Activated CD8-positive, alpha-beta T cell treated with anti-CD3 and anti-CD28 coated beads, Interleukin-2, amount 10 ng/mL, durations not matched to agents 7 days and 5 days (primary cell): Measurements from ENCODE around the gene SMOC2. TPM values are rescaled to one million over a fixed set of nuclear protein-coding genes. Genes with fewer than 3 reads are reported as not detected.

ENCODE experiments used
- ATAC-seq: fragments of 150-1000 bp; cut with Tn5 transposase; one replicate; pipeline ENCODE4 v1.10.0; 2021; ENCODE audit warnings: moderate library complexity
- CTCF ChIA-PET: fragments of 350-600 bp; sonication (Branson Sonifier 250); formaldehyde crosslinking; loops from one replicate; lab custom pipeline; 2021; ENCODE audit warnings: antibody characterized with exemption; lab: Charles Lee
- POLR2A ChIA-PET: fragments of 350-600 bp; sonication (Branson Sonifier 250); formaldehyde crosslinking; loops from one replicate; lab custom pipeline; 2021; ENCODE audit warnings: antibody characterized with exemption; lab: Charles Lee
- DNase-seq: peaks from one replicate; pipeline ENCODE4 v3.0.0-alpha.2; 2020
- H3K27ac Mint-ChIP-seq: one replicate; pipeline ENCODE4 v1.8.0; 2021; ENCODE audit warnings: mild to moderate bottlenecking, mixed read lengths
- H3K27me3 Mint-ChIP-seq: one replicate; pipeline ENCODE4 v1.8.0; 2021; ENCODE audit warnings: low read depth, mixed read lengths
- H3K36me3 Mint-ChIP-seq: one replicate; pipeline ENCODE4 v1.8.0; 2021; ENCODE audit warnings: low read depth, mixed read lengths
- H3K4me1 Mint-ChIP-seq: one replicate; pipeline ENCODE4 v1.8.0; 2021; ENCODE audit warnings: low read depth, mixed read lengths
- H3K4me3 Mint-ChIP-seq: one replicate; pipeline ENCODE4 v1.8.0; 2021; ENCODE audit warnings: mild to moderate bottlenecking, mixed read lengths
- H3K9me3 Mint-ChIP-seq: one replicate; pipeline ENCODE4 v1.8.0; 2022; ENCODE audit warnings: mixed read lengths; ENCODE audit not compliant: insufficient read depth
- total RNA-seq, 2 experiments: library from RNA; stranded (reverse); gene quantifications; one replicate each; pipeline ENCODE4 v1.2.3, GENCODE V29; 2021

The SMOC2 gene
- total RNA-seq, 2 experiments from 2014 or later, result not detected

GRCh38 chr6:168498161-168498843 lies 57.3 kb downstream of the SMOC2 start:
- CTCF ChIA-PET, result no interaction called here
- no peaks in the 10 kb centered on the region for H3K9me3 Mint-ChIP-seq
- DNase-seq (no peak), ATAC-seq (no peak)
- H3K4me3 Mint-ChIP-seq, result no peak overlapping the region
- no peak overlapping the region for H3K27ac Mint-ChIP-seq
- POLR2A ChIA-PET, result no interaction called here
- no peaks in the 10 kb centered on the region for H3K4me1 Mint-ChIP-seq
- no peaks in the 10 kb centered on the region for H3K27me3 Mint-ChIP-seq
- H3K36me3 Mint-ChIP-seq, result no peaks in the 10 kb centered on the region

- CTCF ChIA-PET, result no interaction called here
- no peak overlapping the region for H3K27ac Mint-ChIP-seq
- no peak for ATAC-seq
Observed at GRCh38 chr6:168499045-168499650, 58.2 kb downstream of the SMOC2 start.

DNA sequence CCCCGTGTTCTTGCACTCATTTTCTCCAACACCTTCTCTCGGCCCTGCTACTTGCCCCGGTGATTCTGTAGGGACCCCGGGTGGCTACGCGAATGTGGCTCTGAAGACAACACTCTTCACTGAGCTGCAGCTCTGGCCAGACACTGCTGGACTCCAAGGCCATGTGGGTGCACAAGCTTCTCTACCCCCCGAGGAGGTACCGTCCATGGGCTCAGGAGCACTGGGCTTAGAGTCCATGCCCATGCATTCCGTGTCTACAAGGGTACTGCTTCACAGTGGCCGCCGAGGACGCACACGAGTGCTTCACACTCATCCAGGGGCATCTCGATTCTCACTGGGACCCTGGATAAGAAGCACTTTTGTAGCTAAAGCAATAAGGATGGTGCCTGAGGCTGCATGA lies 59.5 kb downstream of the SMOC2 start:
- Mint-ChIP-seq H3K4me3 (no peak overlapping the region), H3K4me1 (no peaks in the 10 kb centered on the region), H3K9me3 (no peaks in the 10 kb centered on the region), H3K27me3 (no peaks in the 10 kb centered on the region), H3K27ac (no peak overlapping the region), H3K36me3 (no peaks in the 10 kb centered on the region)
- ATAC-seq (no peak), DNase-seq (no peak)
- CTCF ChIA-PET, result no interaction called here
- POLR2A ChIA-PET, result no interaction called here

More at GRCh38 chr6:168499045-168499650, 58.2 kb downstream of the SMOC2 start:
- no peak for DNase-seq
- Mint-ChIP-seq H3K36me3 (no peaks in the 10 kb centered on the region), H3K9me3 (no peaks in the 10 kb centered on the region), H3K4me3 (no peak overlapping the region), H3K4me1 (no peaks in the 10 kb centered on the region), H3K27me3 (no peaks in the 10 kb centered on the region)
- POLR2A ChIA-PET, result no interaction called here

DNA sequence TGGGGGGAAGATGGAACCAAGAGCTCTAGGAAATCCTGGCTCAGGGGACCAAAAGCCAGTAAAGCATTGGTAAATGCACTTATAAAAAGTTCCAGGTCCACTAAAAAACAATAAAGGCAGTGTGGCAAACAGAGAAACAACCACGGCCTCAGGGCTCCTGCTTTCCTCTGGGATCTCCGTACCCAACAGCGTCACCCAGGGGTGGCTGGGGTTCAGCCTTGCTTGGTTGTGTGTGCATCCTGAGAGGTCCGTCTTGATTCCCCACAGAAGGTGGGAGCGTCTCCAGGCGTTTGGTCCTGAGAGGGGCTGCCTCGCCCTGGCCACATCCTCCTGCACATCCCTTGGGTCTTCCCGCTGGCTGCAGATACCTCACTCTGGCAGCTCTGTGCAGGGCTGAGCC lies 60.6 kb downstream of the SMOC2 start:
- no peak for DNase-seq
- Mint-ChIP-seq H3K9me3 (no peaks in the 10 kb centered on the region), H3K4me3 (no peak overlapping the region), H3K27me3 (no peaks in the 10 kb centered on the region), H3K36me3 (no peaks in the 10 kb centered on the region), H3K4me1 (no peaks in the 10 kb centered on the region), H3K27ac (no peak overlapping the region)
- POLR2A ChIA-PET, result no interaction called here
- ATAC-seq, result no peak
- CTCF ChIA-PET, result no interaction called here

DNA sequence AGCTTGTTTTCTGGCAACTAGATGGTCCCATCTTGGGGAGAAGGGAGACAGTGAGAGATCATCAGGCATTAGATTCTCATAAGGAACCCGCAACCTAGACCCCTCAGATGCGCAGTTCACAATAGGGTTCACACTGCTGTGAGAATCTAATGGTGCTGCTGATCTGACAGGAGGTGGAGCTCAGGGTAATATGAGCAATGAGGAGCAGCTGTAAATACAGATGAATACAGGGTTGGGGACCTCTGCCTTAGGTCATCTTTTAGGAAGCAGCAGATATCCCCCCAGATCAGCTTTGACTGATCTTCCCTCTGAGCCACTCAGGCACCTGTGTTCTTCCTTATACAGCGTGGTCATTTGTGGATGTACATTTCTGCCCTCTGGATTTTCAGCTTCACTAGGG lies 63.4 kb downstream of the SMOC2 start:
- Mint-ChIP-seq H3K4me3 (no peak overlapping the region), H3K4me1 (no peaks in the 10 kb centered on the region), H3K27me3 (no peaks in the 10 kb centered on the region), H3K36me3 (no peaks in the 10 kb centered on the region), H3K27ac (no peak overlapping the region), H3K9me3 (no peaks in the 10 kb centered on the region)
- no peak for DNase-seq
- ChIA-PET POLR2A (interaction anchor here (0.6 kb wide), 1 partner anchor 21 kb away, joined by 3 read pairs; no protein-coding TSS in a partner anchor), CTCF (no interaction called here)
- ATAC-seq, result no peak

DNA sequence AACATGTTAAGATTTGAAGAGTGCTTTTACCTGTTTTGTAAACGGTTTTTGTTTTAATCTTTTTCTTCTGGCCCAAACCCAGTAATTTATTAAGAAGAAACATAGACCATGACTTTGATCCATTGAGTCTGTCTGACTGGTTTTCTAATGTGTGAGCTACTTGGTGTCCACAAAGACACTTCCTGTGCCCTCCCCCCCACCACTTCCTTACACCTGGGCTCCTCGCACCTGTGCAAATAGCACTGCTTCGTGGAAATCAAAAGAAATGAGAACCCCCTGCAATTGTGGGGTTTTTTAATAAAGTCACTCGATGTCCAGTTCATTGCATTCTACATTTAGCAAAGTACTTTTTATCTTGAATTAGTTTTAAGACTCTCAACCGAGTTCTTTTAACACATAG lies 65.5 kb downstream of the SMOC2 start:
- CTCF ChIA-PET, result no interaction called here
- H3K27ac Mint-ChIP-seq, result no peak overlapping the region
- ATAC-seq (no peak), DNase-seq (no peak)
- H3K4me1 Mint-ChIP-seq, result no peaks in the 10 kb centered on the region
- H3K36me3 Mint-ChIP-seq, result no peaks in the 10 kb centered on the region
- no peaks in the 10 kb centered on the region for H3K9me3 Mint-ChIP-seq
- H3K4me3 Mint-ChIP-seq, result no peak overlapping the region
- no peaks in the 10 kb centered on the region for H3K27me3 Mint-ChIP-seq
- POLR2A ChIA-PET, result no interaction called here

- CTCF ChIA-PET, result interaction anchor here (1.3 kb wide), 1 partner anchor 138 kb away, joined by 3 read pairs; no protein-coding TSS in a partner anchor
- no peaks in the 10 kb centered on the region for H3K36me3 Mint-ChIP-seq
- H3K27me3 Mint-ChIP-seq, result no peaks in the 10 kb centered on the region
- no peaks in the 10 kb centered on the region for H3K4me1 Mint-ChIP-seq
- ATAC-seq (no peak), DNase-seq (no peak)
- POLR2A ChIA-PET, result no interaction called here
- H3K9me3 Mint-ChIP-seq, result no peaks in the 10 kb centered on the region
- no peak overlapping the region for H3K27ac Mint-ChIP-seq
- no peak overlapping the region for H3K4me3 Mint-ChIP-seq
Observed at GRCh38 chr6:168507297-168507696, 66.3 kb downstream of the SMOC2 start.

- no peak overlapping the region for H3K27ac Mint-ChIP-seq
- H3K4me1 Mint-ChIP-seq, result no peaks in the 10 kb centered on the region
- no peaks in the 10 kb centered on the region for H3K36me3 Mint-ChIP-seq
- H3K9me3 Mint-ChIP-seq, result no peaks in the 10 kb centered on the region
- ChIA-PET POLR2A (no interaction called here), CTCF (interaction anchor here (1.3 kb wide), 1 partner anchor 138 kb away, joined by 3 read pairs; no protein-coding TSS in a partner anchor)
- ATAC-seq (no peak), DNase-seq (no peak)
- H3K4me3 Mint-ChIP-seq, result no peak overlapping the region
- H3K27me3 Mint-ChIP-seq, result no peaks in the 10 kb centered on the region
Observed at GRCh38 chr6:168507730-168508129, 66.7 kb downstream of the SMOC2 start.

GRCh38 chr6:168508903-168509302 lies 67.9 kb downstream of the SMOC2 start:
- no peaks in the 10 kb centered on the region for H3K9me3 Mint-ChIP-seq
- H3K4me3 Mint-ChIP-seq, result no peak overlapping the region
- ATAC-seq, result no peak
- no peaks in the 10 kb centered on the region for H3K36me3 Mint-ChIP-seq
- H3K4me1 Mint-ChIP-seq, result no peaks in the 10 kb centered on the region
- POLR2A ChIA-PET, result no interaction called here
- CTCF ChIA-PET, result no interaction called here
- no peak for DNase-seq
- H3K27me3 Mint-ChIP-seq, result no peaks in the 10 kb centered on the region
- no peak overlapping the region for H3K27ac Mint-ChIP-seq

GRCh38 chr6:168513766-168514165 lies 72.8 kb downstream of the SMOC2 start:
- no peak overlapping the region for H3K27ac Mint-ChIP-seq
- DNase-seq (no peak), ATAC-seq (no peak)
- no peaks in the 10 kb centered on the region for H3K27me3 Mint-ChIP-seq
- CTCF ChIA-PET, result no interaction called here
- H3K4me1 Mint-ChIP-seq, result no peaks in the 10 kb centered on the region
- H3K9me3 Mint-ChIP-seq, result no peaks in the 10 kb centered on the region
- POLR2A ChIA-PET, result no interaction called here
- H3K4me3 Mint-ChIP-seq, result no peak overlapping the region
- no peaks in the 10 kb centered on the region for H3K36me3 Mint-ChIP-seq

DNA sequence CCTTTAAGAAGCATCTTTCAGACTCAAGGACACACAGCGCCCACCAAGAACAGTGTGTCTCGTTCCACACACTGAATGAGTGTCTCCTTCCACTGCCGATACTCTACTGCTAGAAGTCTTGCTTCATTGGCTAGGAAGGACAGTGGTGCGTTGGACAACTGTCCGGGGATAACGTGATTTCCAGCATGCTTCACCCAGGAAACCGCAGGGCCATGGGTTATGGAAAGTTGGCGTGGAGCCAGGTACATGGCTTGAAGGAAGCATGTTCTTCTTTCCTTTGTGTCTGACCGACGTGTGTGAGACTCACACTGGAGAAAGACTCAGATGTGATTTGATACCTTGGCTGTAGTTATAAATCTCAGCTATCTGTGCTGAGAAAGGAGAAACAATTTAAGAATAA lies 73.2 kb downstream of the SMOC2 start:
- ChIA-PET POLR2A (no interaction called here), CTCF (no interaction called here)

GRCh38 chr6:168515376-168515775 lies 74.4 kb downstream of the SMOC2 start:
- H3K4me1 Mint-ChIP-seq, result no peaks in the 10 kb centered on the region
- ChIA-PET POLR2A (no interaction called here), CTCF (no interaction called here)
- no peak overlapping the region for H3K27ac Mint-ChIP-seq
- DNase-seq, result no peak
- ATAC-seq, result no peak
- no peaks in the 10 kb centered on the region for H3K36me3 Mint-ChIP-seq
- no peak overlapping the region for H3K4me3 Mint-ChIP-seq
- no peaks in the 10 kb centered on the region for H3K9me3 Mint-ChIP-seq
- H3K27me3 Mint-ChIP-seq, result no peaks in the 10 kb centered on the region

More for the DNA sequence above, 73.2 kb downstream of the SMOC2 start:
- Mint-ChIP-seq H3K9me3 (no peaks in the 10 kb centered on the region), H3K27me3 (no peaks in the 10 kb centered on the region), H3K4me1 (no peaks in the 10 kb centered on the region), H3K4me3 (no peak overlapping the region), H3K27ac (no peak overlapping the region), H3K36me3 (no peaks in the 10 kb centered on the region)
- ATAC-seq (no peak), DNase-seq (no peak)
